COR-L47 (cell line): ENCODE results near the gene ZNF585A.
A peak's percentile ranks its signal among the peaks of the same experiment; 100 is the strongest.
"Not testable (repeated sequence)": the region's sequence is repeated elsewhere in the genome, so short reads cannot be mapped to it uniquely, and the experiment has no call there.

Experiments used
- DNase-seq: peaks from one replicate; lab custom pipeline; 2025; lab: John Stamatoyannopoulos, UW

The ZNF585A gene

DNA sequence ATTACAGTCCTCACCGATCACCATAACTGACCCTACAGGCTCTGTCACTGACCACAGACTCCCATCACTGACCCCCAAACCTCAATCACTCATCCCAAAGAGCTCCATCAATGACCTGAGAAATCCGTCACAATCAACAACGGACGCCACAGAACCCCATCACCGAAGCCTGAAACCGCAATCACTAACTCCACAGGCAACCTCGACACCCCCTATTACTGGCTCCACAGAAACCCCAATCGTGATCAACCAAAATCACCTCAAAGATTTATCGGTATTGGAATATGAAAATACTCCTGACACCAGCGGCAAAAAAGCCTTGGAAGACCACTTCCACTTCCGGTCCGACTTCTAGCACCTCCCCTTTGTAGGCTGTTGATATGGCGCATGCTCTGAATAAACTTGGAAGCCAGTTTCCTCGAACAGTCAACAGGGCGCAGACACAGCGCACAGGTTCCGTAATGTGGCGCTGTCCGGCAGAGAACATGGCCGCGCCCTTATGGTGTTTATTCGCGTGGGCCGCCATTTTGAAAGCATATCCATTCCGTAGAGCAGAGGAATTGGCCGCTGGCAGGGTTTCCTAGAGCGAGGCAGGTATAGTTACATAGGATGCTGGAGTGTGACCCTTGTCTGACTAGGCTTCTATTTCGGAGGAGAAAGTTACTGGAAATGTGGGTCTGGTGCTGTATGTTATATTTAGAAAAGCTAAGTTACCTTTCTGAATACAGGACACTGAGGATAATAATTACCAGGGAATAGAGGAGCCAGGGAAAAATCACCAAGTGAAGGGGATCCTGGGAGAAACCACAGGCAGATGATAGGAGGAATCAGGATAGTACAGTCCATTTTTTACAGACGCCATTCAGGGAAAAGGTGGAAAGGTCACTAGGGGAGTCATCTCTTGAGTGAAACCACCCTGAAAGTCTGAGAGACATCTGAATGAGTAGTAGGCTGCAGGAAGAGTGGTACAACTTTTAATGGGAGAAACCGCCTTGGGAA is at the start of gene ZNF585A:
ZNF585A (minus strand) TSS at position 328 of the 999 bp plus-strand sequence. CDS start 2,785 bp downstream, outside the sequence.
- peak; percentile 93 for DNase-seq

DNA sequence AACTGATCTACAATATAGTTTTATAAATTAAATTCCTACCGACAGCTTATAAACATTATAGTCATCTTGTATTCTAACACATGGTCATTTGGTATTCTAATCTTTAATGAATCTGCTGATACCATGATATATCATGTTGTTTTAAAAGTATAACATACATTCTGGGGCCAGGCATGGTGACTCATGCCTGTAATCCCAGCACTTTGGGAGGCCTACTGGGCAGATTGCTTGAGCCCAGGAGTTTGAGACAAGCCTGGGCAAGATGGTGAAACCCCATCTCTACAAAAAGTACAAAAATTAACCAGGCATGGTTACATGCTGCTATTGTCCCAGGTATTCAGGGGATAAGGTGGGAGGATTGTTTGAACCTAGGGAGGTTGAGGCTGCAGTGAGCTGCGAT is 48.6 kb upstream of the ZNF585A start:
- no peak for DNase-seq

DNA sequence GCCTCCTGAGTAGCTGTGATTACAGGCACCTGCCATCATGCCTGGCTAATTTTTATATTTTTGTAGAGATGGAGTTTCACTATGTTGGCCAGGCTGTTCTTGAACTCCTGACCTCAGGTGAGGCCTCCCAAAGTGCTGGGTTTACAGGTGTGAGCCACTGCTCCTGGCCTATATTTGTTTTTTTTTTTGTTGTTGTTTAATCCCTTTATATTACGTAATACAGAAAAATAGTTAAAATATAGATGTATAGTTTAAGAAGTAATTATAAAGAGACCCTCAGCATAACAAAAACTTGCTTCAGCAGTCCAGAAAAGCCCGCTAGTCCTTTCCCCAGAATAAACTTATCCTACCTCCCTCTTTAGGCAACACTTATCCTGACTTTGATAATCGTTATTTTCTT is 47.9 kb upstream of the ZNF585A start:
- DNase-seq, result no peak

DNA sequence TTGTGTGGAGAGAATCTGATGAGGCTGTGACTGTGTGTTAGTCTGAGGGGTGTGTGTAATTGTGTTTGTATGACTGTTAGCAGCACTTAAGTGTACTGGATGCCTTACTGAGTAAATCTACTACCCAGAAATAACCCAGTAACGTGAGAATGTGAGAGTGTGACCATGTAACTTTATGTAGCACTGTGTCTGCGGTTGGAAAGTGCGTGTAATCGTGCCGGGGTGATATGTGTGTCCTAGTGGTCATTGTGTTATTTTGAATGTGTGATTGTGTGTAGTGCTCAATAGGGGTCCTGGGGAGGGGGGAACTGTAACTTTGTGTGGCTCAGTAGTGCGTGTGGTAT is 46.1 kb upstream of the ZNF585A start:
- no peak for DNase-seq

DNA sequence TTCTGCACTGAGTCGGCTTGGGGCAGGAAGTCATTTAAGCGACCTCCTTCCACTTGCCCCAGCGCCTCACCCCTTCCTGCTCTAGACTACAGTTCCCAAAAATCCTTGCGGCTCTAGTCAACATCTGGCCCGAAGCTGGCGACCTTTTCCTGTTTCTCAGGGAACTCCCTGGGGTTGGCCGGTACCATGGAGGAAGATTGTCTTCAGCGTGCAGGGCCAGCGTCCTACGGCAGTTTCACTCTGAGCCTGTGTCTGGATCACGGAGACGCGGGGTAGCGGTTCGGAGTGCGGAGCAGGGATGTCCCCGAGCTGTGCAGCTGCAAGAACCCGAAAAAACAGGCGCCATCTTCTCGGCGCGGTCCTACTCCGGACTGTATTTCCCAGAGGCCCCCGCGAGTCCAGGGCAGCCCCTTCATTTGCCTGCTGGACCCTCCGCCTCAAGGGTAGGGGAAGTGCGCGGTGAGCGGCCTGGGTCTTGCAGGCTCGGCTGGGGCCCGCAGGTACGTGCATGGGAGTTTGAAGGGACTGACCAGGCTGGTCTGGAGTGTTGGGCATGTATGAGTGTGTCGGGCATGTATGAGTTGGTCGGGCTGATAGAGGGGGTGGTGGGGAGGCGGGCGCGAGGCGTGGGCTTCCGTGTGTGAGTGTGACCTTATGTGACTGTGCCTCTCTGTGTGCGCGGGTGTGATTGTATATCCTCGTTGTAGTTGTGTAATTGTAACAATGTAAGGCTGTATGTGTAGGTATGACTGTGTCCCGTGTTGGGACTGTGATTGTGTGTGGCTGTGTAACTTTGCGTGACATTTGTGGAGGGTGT is 45.5 kb upstream of the ZNF585A start, which contains the start of gene ZNF383:
ZNF383 (plus strand) TSS at position 440 of the 817 bp plus-strand sequence. CDS start 12,240 bp downstream, outside the sequence.
- peak; percentile 80 for DNase-seq

DNA sequence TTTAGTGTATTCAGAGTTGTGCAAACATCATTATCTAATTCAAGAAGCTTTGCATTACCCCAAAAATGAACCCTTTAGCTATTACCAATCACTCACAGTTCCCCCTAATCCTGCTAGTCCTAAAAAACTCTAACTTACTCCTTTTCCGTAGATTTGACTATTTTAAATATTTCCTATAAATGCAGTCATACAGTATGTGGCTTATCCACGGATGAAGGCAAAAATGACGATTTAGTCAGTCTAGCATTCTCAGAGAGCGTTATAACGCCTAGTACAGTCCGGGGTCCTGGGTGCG is 44.9 kb upstream of the ZNF585A start:
- no peak for DNase-seq

DNA sequence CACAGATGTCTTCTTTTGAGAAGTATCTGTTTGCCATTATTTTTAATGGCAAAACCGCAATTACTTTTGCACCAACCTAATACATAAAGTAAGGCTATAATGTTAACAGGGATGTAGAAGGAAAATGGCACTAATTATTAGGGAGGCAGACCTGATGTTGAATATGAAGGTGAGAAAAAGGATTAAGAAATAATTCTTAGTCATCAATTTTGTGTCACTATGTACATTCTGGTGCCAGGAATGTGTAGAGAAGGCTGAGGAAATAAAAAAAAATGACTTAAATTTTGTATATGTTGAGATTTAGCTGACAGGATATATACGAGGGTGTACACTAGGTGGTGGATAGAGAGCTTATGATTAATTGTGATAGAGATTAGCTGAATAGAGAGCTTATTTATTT is 25.3 kb upstream of the ZNF585A start:
- no peak for DNase-seq

DNA sequence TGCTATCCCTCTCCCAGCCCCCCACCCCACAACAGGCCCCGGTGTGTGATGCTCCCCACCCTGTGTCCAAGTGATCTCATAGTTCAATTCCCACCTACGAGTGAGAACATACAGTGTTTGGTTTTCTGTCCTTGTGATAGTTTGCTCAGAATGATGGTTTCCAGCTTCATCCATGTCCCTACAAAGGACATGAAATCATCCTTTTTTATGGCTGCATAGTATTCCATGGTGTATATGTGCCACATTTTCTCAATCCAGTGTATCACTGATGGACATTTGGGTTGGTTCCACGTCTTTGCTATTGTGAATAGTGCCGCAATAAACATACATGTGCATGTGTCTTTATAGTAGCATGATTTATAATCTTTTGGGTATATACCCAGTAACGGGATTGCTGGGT is 24.6 kb upstream of the ZNF585A start:
- not testable (repeated sequence) for DNase-seq

DNA sequence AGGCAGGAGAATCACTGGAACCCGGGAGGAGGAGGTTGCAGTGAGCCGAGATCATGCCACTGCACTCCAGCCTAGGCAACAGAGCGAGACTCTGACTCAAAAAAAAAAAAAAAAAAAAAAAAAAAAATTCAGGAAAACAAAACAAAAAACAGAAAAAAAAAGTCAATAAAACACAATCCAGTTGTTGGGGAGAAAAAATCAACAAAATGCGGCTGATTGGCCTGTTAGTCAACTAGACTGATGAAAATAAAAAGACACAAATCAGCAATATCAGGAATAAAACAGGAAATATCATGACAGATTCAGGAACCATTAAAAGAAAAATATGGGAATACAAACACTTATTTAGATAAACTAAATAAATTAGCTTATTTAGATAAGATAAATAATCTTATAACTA is 22.8 kb upstream of the ZNF585A start:
- DNase-seq, result not testable (repeated sequence)

DNA sequence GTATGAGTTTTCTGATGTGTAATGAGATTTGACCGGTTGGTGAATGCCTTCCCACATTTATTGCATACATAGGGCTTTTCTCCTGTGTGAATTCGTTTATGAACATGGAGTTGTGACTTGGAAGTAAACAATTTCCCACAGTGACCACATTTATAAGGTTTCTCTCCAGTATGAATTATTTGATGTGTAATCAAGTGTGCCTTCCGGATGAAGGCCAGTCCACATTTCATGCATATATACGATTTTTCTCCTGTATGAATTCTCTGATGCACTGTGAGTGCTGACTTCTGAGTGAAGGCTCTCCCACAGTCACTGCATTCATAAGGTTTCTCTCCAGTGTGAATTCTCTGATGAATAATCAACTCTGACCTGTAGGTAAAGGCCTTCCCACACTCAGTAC is 13.6 kb upstream of the ZNF585A start:
- DNase-seq, result not testable (repeated sequence)

DNA sequence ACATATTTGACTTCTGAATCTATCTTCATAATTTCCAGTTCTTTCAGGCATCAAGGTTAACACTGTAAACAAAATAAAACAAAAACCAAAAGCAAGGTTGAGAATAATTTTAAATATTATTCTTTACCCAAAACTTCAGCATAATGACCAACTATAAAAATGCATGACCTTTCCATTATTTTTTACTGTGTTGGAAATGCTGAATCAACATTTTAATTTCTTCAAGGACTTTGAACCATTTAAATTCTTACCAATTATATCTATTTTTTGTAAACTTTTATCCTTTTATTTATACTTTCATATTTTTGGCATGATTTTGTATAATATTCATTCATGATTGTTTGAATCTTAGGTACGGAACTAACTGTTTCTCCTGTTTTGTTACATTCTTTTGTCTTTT is 6.9 kb downstream of the ZNF585A start:
- DNase-seq, result no peak

DNA sequence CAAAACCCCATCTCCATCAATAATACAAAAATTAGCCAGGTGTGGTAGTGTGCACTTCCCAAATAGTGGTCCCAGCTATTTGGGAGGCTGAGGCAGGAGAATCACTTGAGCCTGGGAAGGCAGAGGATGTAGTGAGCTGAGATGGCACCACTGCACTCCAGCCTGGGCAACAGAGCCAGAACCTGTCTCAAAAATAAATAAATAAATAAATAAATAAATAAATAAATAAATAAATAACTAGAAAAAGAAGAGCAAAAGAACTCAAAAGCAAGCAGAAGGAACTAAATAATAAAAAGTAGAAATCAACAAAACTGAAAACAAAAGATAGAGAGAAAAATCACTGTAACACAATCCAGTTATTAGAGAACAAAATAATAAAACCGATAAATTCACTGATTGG is 12.3 kb downstream of the ZNF585A start:
- no peak for DNase-seq

DNA sequence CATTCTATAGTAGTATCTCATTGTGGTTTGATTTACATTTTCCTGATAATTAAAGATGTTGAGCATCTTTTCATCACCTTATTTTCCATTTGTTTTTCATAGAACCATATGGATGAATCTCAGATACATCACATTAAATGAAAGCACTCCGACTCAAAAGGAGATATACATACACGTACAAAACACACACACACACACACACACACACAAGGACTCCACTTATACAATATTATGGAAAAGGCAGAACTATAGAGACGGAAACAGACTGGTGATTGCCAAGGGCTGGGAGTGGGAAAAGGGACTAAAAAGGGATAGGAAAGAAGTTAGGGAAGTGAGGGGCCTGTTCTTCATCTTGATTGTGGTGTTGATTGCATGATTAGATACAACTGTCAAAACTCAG is 24.3 kb downstream of the ZNF585A start:
- DNase-seq, result no peak

DNA sequence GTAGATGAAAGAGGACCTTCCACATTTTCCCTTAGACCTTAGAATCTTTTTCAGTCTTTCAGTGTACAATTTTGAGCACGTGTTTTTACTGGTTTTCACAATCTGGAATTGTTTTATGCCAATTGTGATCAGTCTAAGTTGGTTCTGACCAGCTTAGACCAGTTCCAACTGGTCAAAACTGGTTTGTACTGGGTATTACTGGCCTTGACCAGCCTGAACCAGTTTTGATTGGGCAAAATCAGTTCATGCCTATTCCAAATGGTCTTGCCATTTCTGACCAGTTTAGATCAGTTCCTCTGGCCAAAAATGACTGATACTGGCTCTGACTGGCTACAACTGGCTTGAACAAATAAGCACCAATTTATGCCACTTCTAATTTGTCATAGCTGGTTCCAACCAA is 36.4 kb downstream of the ZNF585A start:
- no peak for DNase-seq

DNA sequence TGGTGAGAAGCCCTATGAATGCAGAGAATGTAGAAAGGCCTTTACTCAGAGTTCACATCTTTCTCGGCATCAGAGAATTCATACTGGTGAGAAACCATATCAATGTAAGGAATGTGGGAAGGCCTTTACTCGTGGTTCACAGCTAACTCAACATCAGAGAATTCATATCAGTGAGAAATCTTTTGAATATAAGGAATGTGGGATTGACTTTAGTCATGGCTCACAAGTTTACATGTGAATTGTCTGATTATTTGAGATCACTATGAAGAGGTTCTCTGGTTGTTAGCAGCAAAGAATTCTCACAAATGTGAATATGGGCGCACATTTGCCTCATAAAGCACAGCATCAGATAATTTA is 43.7 kb downstream of the ZNF585A start:
- DNase-seq, result no peak

DNA sequence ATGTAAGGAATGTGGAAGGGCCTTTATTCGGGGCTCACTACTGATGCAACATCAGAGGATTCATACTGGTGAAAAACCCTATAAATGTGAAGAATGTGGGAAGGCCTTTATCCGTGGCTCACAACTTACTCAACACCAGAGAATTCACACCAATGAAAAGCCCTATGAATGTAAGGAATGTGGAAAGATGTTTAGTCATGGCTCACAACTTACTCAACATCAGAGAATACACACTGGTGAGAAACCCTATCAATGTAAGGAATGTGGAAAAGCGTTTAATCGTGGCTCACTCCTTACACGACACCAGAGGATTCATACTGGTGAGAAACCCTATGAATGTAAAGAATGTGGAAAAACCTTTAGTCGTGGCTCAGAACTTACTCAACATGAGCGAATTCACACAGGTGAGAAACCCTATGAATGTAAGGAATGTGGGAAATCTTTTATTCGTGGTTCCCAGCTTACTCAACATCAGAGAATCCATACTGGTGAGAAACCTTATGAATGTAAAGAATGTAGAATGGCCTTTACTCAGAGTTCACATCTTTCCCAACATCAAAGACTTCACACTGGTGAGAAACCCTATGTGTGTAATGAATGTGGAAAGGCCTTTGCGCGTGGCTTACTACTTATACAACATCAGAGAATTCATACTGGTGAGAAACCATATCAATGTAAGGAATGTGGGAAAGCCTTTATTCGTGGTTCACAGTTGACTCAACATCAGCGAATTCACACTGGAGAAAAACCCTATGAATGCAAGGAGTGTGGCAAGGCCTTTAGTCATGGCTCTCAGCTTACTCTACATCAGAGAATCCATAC is 44.3 kb downstream of the ZNF585A start:
- no peak for DNase-seq

DNA sequence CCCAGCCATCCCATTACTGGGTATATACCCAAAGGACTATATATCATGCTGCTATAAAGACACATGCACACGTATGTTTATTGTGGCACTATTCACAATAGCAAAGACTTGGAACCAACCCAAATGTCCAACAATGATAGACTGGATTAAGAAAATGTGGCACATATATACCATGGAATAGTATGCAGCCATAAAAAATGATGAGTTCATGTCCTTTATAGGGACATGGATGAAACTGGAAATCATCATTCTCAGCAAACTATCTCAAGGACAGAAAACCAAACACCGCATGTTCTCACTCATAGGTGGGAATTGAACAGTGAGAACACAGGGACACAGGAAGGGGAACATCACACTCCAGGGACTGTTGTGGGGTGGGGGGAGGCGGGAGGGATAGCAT is 50.4 kb downstream of the ZNF585A start:
- DNase-seq, result not testable (repeated sequence)

DNA sequence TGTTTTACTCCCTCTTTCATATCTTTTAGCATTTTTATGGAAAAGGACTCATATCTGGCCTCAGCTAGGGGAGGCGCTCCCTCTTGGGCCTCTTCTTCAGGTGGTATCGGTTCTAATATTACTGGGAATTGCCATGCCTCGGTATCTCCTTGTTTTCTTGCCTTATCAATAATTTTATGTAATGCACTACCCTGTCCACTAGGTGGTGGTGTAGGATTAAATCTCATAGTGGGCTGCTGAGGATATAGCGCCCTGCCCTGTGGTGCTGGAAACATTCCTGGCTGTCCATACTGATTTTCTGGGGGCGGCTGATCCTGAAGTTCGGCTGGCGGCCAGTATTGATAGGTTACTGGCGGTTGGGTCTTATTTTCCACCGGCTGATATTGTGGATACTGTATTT is 58.5 kb downstream of the ZNF585A start:
- no peak for DNase-seq

DNA sequence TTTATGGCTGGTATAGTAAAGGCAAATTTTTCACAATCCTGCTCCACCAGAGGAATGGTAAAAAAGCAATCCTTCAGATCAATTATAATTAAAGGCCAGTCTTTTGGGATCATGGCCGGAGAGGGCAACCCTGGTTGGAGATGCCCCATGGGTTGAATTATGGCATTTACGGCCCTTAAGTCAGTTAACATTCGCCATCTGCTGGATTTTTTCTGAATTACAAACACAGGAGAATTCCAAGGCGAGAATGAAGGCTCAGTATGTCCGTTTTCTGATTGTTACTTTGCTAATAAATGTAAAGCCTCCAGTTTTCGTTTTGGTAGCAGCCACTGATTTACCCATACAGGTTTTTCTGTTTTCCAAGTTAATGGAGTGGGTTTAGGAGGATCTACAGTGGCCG is 60.7 kb downstream of the ZNF585A start:
- DNase-seq, result not testable (repeated sequence)

DNA sequence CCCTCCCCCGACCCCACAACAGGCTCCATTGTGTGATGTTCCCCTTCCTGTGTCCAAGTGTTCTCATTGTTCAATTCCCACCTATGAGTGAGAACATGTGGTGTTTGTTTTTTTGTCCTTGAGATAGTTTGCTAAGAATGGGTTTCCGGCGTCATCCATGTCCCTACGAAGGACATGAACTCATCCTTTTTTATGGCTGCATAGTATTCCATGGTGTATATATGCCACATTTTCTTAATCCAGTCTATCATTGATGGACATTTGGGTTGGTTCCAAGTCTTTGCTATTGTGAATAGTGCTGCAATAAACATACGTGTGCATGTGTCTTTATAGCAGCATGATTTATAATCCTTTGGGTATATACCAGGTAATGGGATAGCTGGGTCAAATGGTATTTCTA is 68.4 kb downstream of the ZNF585A start:
- not testable (repeated sequence) for DNase-seq

DNA sequence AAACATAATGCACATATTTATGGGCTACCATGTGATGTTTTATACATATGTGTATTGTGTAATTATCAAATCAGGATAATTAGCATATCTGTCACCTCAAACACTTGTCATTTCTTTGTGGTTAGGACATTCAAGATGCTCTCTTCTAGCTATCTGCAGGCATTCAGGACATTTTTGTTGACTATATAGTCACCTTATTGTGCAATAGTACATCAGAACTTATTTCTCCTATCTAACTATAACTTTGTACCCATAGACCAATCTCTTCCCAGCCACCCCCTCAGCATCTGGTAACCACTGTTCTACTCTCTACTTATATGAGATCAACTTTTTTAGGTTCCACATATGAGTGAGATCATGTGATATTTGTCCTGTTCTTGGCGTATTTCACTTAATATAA is 73.9 kb downstream of the ZNF585A start:
- DNase-seq, result no peak

DNA sequence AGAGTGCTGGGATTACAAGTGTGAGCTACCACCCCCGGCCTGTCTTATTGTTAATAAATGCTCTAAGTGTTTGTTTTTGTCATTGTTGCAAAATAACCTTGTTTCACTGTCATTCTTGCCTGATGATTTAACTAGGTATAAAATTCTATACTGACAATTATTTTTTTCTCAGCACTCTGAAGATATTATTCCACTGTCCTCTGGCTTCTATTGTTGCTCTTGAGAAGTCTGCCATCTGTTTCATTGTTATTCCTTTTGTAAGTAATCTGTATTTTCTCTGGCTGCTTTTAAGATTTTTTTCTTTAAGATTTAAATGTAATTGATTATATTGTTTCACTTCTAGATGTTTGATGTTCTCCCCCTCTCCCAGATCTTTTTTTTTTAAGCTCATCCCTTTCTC is 76.6 kb downstream of the ZNF585A start:
- no peak for DNase-seq
